ENCODE data around the gene ELAVL3. TPM values are rescaled to one million over a fixed set of nuclear protein-coding genes. Genes with fewer than 3 reads are reported as not detected.

Gene ELAVL3
- total RNA-seq, 1 experiment from 2014 or later: 1.4 TPM

DNA sequence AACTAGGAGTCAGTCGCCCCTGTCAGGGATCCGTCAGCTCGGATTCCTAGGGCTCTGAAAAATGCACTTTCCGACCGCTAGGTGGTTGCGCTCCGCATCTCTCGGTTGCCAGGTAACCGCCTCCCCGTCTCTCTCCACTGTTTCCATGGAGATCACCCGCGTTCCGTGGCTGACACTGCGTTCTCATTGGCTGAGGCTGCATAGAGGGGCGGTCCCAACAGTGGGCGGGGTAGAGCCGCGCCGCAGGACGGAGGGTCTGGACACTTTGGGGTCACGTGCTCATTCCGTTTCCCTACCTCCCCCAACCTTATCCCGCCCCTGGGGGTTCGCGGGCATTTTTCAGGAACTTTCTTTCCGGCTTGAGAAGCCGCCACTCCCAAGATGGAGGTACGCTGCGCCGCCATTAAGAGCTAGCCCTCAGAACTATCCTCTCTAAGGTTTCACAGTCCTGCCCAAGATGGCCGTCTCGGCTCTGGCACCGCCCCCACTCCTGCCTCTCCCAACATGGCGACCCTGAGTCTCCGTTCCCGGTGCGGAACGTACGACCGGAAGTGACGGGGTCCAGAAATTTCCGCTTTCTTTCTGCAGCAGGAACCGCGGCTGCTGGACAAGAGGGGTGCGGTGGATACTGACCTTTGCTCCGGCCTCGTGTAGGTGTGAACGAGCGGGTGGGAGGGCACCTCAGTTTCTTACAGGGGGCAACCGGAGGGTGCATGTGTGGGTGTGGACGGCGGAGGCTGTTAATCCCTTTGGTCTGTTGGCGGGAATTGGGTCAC lies 45.6 kb downstream of the ELAVL3 start, which contains the start of the genes ODAD3 and PRKCSH:
TSS of gene ODAD3 (minus strand) at position 65 of the 776 bp plus-strand sequence. CDS start 105 bp downstream, outside the sequence.
TSS of gene PRKCSH (plus strand) at position 579 of the 776 bp plus-strand sequence. CDS start 483 bp downstream, outside the sequence.
- DNase-seq (ENCODE audit: low spot score) (peak; percentile 99), ATAC-seq (peak; percentile 91)
- Mint-ChIP-seq H3K4me1 (peaks cover 11% of the 10 kb centered on the region), H3K36me3 (peaks cover 29% of the 10 kb centered on the region), H3K27me3 (ENCODE audit: low read depth) (no peaks in the 10 kb centered on the region), H3K9me3 (no peaks in the 10 kb centered on the region), H3K4me3 (peak within 1 kb of the TSS; percentile 96), H3K27ac (peak within 1 kb of the TSS; percentile 97)
- ChIA-PET POLR2A (interaction anchor here (1.0 to 1.4 kb wide), 7 partner anchors 9 to 61 kb away, joined by 3 to 14 read pairs (median 6); partner anchors contain the start of genes EPOR, RGL3 and SWSAP1), CTCF (interaction anchor here (0.6 to 4.9 kb wide), 33 partner anchors 8 to 624 kb away, joined by 3 to 111 read pairs (median 4); partner anchors contain the start of genes CCDC159, EPOR, RAB3D and RGL3)
- TF ChIP-seq, protein P1, sequence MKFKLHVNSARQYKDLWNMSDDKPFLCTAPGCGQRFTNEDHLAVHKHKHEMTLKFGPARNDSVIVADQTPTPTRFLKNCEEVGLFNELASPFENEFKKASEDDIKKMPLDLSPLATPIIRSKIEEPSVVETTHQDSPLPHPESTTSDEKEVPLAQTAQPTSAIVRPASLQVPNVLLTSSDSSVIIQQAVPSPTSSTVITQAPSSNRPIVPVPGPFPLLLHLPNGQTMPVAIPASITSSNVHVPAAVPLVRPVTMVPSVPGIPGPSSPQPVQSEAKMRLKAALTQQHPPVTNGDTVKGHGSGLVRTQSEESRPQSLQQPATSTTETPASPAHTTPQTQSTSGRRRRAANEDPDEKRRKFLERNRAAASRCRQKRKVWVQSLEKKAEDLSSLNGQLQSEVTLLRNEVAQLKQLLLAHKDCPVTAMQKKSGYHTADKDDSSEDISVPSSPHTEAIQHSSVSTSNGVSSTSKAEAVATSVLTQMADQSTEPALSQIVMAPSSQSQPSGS (CRISPR knock-in tag; IDR thresholded peaks at IDR 0.05; ENCODE audit: borderline replicate concordance, low read depth): no peak
- TF ChIP-seq ETV6 (CRISPR knock-in tag; IDR thresholded peaks at IDR 0.05) (peak; percentile 88), TEAD1 (CRISPR knock-in tag; IDR thresholded peaks at IDR 0.05) (peak; percentile 68; the same call in 1 of the 2 replicates), ATF1 (CRISPR knock-in tag; IDR thresholded peaks at IDR 0.05) (no peak), NFE2L1 (CRISPR knock-in tag; IDR thresholded peaks at IDR 0.05) (no peak; the same call in 1 of the 2 replicates), FOXJ3 (CRISPR knock-in tag; IDR thresholded peaks at IDR 0.05; ENCODE audit: borderline replicate concordance) (no peak), NR2C2 (CRISPR knock-in tag; IDR thresholded peaks at IDR 0.05) (no peak), ZNF416 (CRISPR knock-in tag; IDR thresholded peaks at IDR 0.05) (no peak), CBFB (CRISPR knock-in tag; IDR thresholded peaks at IDR 0.05; ENCODE audit: low read depth) (no peak), NFYB (CRISPR knock-in tag; conservative IDR thresholded peaks at IDR 0.05; ENCODE audit: low read depth) (peak; percentile 82), KAT7 (CRISPR knock-in tag; IDR thresholded peaks at IDR 0.05; ENCODE audit: borderline replicate concordance) (no peak), PRRX2 (CRISPR knock-in tag; IDR thresholded peaks at IDR 0.05) (no peak), GABPB1 (CRISPR knock-in tag; IDR thresholded peaks at IDR 0.05) (peak; percentile 80), GRHL2 (CRISPR knock-in tag; IDR thresholded peaks at IDR 0.05; ENCODE audit: insufficient replicate concordance, severe bottlenecking) (no peak)
- TF ChIP-seq, protein P2, sequence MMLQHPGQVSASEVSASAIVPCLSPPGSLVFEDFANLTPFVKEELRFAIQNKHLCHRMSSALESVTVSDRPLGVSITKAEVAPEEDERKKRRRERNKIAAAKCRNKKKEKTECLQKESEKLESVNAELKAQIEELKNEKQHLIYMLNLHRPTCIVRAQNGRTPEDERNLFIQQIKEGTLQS (CRISPR knock-in tag; conservative IDR thresholded peaks at IDR 0.05): no peak
- TF ChIP-seq, protein P3, sequence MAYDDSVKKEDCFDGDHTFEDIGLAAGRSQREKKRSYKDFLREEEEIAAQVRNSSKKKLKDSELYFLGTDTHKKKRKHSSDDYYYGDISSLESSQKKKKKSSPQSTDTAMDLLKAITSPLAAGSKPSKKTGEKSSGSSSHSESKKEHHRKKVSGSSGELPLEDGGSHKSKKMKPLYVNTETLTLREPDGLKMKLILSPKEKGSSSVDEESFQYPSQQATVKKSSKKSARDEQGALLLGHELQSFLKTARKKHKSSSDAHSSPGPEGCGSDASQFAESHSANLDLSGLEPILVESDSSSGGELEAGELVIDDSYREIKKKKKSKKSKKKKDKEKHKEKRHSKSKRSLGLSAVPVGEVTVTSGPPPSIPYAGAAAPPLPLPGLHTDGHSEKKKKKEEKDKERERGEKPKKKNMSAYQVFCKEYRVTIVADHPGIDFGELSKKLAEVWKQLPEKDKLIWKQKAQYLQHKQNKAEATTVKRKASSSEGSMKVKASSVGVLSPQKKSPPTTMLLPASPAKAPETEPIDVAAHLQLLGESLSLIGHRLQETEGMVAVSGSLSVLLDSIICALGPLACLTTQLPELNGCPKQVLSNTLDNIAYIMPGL (CRISPR knock-in tag; IDR thresholded peaks at IDR 0.05): 0 out of 2 replicates have a peak, but pooled peaks have one; percentile 23
- TF ChIP-seq, protein P4, sequence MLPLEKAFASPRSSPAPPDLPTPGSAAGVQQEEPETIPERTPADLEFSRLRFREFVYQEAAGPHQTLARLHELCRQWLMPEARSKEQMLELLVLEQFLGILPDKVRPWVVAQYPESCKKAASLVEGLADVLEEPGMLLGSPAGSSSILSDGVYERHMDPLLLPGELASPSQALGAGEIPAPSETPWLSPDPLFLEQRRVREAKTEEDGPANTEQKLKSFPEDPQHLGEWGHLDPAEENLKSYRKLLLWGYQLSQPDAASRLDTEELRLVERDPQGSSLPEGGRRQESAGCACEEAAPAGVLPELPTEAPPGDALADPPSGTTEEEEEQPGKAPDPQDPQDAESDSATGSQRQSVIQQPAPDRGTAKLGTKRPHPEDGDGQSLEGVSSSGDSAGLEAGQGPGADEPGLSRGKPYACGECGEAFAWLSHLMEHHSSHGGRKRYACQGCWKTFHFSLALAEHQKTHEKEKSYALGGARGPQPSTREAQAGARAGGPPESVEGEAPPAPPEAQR (CRISPR knock-in tag; IDR thresholded peaks at IDR 0.05): no peak
- TF ChIP-seq, protein P5, sequence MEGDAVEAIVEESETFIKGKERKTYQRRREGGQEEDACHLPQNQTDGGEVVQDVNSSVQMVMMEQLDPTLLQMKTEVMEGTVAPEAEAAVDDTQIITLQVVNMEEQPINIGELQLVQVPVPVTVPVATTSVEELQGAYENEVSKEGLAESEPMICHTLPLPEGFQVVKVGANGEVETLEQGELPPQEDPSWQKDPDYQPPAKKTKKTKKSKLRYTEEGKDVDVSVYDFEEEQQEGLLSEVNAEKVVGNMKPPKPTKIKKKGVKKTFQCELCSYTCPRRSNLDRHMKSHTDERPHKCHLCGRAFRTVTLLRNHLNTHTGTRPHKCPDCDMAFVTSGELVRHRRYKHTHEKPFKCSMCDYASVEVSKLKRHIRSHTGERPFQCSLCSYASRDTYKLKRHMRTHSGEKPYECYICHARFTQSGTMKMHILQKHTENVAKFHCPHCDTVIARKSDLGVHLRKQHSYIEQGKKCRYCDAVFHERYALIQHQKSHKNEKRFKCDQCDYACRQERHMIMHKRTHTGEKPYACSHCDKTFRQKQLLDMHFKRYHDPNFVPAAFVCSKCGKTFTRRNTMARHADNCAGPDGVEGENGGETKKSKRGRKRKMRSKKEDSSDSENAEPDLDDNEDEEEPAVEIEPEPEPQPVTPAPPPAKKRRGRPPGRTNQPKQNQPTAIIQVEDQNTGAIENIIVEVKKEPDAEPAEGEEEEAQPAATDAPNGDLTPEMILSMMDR (IDR thresholded peaks at IDR 0.05): peak; percentile 95
- TF ChIP-seq, protein P6, sequence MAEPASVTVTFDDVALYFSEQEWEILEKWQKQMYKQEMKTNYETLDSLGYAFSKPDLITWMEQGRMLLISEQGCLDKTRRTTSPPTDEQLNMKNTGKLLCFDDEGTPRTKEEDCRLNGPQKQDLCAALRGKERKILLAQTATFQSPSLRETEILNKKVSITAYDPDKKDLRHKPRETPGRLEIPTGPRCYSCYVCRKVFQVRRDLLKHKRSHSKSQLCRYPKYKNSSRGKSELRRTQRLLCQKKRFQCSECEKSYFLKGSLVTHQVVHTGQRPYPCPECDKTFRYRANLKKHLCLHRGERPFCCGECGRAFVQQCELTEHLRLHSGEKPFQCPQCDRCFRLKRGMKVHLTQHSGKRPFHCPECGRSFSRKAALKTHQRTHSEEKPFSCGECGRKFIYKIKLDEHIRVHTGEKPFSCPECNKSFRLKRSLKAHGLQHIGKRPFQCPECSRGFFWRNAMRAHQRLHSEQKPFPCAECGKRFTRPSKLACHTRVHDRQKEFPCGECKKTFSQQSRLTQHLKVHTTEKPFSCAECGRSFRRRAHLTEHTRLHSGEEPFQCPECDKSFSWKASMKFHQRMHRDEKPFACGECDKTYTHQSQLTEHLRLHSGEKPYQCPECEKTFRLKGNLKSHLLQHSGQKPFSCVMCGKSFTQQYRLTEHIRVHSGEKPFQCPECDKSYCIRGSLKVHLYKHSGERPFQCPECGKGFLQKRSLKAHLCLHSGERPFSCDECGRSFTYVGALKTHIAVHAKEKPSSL (CRISPR knock-in tag; conservative IDR thresholded peaks at IDR 0.05): no peak
- TF ChIP-seq, protein P7, sequence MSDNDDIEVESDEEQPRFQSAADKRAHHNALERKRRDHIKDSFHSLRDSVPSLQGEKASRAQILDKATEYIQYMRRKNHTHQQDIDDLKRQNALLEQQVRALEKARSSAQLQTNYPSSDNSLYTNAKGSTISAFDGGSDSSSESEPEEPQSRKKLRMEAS (CRISPR knock-in tag; IDR thresholded peaks at IDR 0.05): no peak; the same call in 1 of the 2 replicates
- TF ChIP-seq, protein P8, sequence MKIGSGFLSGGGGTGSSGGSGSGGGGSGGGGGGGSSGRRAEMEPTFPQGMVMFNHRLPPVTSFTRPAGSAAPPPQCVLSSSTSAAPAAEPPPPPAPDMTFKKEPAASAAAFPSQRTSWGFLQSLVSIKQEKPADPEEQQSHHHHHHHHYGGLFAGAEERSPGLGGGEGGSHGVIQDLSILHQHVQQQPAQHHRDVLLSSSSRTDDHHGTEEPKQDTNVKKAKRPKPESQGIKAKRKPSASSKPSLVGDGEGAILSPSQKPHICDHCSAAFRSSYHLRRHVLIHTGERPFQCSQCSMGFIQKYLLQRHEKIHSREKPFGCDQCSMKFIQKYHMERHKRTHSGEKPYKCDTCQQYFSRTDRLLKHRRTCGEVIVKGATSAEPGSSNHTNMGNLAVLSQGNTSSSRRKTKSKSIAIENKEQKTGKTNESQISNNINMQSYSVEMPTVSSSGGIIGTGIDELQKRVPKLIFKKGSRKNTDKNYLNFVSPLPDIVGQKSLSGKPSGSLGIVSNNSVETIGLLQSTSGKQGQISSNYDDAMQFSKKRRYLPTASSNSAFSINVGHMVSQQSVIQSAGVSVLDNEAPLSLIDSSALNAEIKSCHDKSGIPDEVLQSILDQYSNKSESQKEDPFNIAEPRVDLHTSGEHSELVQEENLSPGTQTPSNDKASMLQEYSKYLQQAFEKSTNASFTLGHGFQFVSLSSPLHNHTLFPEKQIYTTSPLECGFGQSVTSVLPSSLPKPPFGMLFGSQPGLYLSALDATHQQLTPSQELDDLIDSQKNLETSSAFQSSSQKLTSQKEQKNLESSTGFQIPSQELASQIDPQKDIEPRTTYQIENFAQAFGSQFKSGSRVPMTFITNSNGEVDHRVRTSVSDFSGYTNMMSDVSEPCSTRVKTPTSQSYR (CRISPR knock-in tag; IDR thresholded peaks at IDR 0.05): peak; percentile 64
- TF ChIP-seq, protein P9, sequence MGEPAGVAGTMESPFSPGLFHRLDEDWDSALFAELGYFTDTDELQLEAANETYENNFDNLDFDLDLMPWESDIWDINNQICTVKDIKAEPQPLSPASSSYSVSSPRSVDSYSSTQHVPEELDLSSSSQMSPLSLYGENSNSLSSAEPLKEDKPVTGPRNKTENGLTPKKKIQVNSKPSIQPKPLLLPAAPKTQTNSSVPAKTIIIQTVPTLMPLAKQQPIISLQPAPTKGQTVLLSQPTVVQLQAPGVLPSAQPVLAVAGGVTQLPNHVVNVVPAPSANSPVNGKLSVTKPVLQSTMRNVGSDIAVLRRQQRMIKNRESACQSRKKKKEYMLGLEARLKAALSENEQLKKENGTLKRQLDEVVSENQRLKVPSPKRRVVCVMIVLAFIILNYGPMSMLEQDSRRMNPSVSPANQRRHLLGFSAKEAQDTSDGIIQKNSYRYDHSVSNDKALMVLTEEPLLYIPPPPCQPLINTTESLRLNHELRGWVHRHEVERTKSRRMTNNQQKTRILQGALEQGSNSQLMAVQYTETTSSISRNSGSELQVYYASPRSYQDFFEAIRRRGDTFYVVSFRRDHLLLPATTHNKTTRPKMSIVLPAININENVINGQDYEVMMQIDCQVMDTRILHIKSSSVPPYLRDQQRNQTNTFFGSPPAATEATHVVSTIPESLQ (CRISPR knock-in tag; IDR thresholded peaks at IDR 0.05): no peak

All from WTC11 (cell line).